Daoy (cell line): ENCODE results near the gene MACF1. TPM values are rescaled to one million over a fixed set of nuclear protein-coding genes. Genes with fewer than 3 reads are reported as not detected.
"Not testable (repeated sequence)": the region's sequence is repeated elsewhere in the genome, so short reads cannot be mapped to it uniquely, and the experiment has no call there.

Source experiments
- DNase-seq: peaks from one replicate; pipeline ENCODE4 v3.0.0-alpha.2; 2015; ENCODE audit warnings: low read depth
- total RNA-seq: library from RNA; depleted of rRNA; stranded (reverse); fragments of >200 nt; shearing (Covaris generic); gene quantifications from 2 replicates; pipeline ENCODE4 v1.2.3, GENCODE V29; 2014

MACF1 gene
- total RNA-seq, 1 experiment from 2014 or later = 117 TPM

DNA sequence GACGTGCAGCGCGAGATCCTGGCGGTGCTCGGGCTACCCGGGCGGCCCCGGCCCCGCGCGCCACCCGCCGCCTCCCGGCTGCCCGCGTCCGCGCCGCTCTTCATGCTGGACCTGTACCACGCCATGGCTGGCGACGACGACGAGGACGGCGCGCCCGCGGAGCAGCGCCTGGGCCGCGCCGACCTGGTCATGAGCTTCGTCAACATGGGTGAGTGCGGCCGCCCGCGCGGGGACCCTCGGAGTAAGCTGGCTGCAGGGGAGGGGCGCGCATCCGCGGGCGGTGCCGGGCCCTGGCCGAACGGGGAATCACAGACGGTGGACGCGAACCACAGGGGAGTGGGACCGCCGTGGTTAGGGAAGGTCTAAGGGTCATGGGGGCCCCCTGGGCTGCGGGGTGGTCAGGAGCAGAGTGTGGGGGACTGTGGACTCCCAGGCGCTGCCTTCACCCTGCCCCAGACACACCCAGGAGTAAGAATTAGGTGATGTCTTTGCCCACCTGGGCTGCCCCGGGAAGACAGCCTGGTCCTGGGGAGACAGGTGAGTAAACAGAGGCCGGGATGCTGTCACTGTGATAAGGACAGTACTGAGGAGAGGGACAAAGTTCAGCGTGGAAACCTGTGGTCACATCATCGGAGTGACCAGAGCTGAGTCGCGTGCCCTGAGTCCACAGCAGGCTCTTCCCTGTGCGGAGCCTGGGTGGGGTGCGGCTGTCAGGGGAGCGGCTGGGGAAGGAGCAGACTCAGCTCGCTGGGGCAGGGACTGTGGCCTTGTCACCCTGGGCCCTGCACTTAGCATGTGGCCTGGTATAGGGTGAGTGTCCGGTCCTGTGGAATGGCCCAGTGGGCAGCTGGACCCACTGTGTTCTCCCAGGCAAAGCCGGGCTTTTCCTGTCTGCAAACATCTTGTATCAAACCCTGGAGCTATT lies 287.9 kb downstream of the MACF1 start:
- DNase-seq = not testable (repeated sequence)

DNA sequence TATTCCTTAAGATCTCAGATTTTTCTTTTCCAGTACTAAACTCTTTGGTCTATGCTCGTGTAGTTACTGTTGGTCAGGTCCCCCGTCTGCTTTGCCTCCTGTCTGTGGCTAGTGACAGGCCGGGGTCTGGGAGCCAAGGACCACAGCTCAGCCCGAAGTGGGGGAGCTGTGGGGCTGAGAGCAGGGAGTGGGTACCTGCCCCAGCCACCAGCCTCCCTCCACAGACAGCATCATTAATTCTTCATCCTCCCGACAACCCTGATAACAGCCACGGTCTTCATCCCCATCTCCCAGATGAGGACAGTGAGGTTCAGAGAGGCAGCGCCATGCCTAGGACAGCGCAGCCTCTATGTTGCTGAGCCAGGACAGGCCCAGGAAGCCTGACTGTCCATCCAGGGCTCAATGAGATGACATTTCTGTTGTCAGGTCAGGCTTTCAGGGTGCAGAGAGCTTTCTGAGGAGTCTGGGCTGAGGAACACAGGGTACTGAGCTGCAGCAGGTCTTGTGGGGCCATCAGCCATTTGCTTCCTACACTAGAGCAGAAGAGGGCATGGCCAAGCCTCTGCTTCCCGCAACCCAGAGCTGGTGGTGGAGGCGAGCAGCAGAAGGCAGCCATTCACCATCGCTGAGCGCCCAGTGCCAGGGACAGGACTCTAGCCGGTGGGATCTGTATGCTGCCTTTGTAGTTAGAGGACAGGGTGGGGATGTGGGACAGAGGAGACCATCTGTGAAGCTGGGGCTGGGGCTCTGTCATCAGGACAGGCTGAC lies 288.7 kb downstream of the MACF1 start:
- DNase-seq = not testable (repeated sequence)

DNA sequence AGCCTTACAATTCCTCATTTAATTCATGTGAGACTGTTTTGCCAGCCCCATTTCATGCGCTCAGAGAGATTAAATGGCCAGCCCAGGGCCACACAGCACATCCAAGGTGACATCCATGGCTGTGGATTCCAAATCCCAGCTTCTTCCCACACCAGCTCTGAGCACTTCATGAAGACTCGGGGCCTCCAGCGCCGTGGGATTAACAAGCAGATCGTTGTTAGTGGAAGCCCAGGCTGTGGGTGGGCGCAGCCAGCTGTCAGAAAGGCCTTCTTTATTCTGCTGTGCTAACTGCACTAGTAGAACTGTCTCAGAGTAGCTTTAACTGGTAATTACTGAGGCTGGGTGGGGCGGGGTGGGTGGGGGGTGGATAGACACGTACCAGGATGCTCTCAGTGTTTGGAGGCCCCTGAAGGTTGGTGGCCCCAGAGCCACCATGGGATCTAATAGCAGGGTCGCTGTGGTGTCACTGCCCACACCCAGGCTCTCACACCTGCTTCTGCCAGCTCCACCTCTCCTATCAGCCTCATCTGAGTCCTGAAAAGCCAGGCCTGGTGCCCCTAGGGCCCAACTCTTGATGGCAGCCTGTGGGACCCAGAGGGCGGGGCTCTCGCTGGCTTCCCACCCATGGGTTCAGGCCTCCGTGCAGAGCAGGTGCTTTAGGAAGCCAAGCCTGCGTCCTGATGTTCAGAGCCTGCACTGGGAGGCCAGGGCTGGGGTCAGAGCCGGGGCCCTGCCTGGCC lies 290.3 kb downstream of the MACF1 start:
- DNase-seq = no peak

GRCh38 chr1:39496520-39496919 lies 292.0 kb downstream of the MACF1 start:
- not testable (repeated sequence) for DNase-seq

- DNase-seq = no peak
Observed at GRCh38 chr1:39497585-39497984, 293.1 kb downstream of the MACF1 start.

- DNase-seq = not testable (repeated sequence)
Observed at GRCh38 chr1:39498096-39498710, 293.7 kb downstream of the MACF1 start.

- not testable (repeated sequence) for DNase-seq
Observed at GRCh38 chr1:39498821-39499220, 294.3 kb downstream of the MACF1 start.

DNA sequence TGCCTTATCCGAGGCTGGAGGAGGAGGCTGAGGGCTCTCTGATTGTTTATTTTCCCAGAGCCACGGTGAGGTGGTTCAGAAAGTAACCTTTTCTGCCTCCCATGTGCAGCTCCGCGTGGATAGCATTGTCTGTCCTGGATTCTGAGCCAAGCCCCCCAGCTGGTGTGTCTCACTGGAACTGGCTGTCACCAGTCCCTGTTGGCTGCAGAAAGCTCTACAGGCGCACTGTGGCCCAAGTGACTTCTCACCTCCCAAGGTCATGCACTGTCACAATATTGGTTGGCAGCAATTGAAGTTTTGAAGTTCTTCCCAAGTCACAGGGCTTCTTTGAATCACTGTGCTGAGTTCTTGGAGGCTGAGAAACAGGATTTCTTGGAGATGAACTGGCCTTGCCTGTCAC lies 295.2 kb downstream of the MACF1 start:
- DNase-seq = no peak

- DNase-seq = no peak
Observed at GRCh38 chr1:39500862-39501389, 296.4 kb downstream of the MACF1 start.

DNA sequence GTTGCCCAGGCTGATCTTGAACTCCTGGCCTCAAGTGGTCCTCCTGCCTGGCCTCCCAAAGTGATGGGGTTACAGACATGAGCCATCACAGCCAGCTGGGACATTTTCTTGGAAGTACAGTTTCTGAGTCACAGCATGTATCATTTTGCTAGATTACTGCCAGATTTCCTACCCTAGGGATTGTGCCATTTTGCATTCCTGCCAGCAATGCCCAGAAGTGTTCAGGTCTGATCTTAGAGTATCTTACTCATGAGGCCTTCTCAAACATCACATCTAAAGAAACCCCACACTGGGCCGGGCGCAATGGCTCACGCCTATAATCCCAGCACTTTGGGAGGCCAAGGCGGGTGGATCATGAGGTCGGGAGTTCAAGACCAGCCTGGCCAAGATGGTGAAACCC lies 297.2 kb downstream of the MACF1 start:
- peak; percentile 60 for DNase-seq

- DNase-seq = not testable (repeated sequence)
Observed at GRCh38 chr1:39504436-39504835, 299.9 kb downstream of the MACF1 start.

DNA sequence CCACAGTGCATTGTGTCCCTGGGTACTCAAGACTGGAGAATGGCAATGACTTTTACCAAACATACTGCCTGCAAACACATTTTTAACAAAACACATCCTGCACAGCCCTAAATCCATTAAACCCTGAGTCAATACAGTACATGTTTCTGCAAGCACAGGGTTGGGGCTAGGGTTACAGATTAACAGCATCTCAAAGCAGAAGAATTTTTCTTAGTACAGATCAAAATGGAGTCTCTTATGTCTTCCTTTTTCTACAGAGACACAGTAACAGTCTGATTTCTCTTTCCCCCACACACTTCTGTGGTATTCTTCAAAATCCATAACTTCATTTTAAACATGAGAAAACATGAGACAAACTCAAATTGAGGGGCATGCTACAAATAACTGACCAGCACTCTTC lies 300.8 kb downstream of the MACF1 start:
- DNase-seq = no peak

DNA sequence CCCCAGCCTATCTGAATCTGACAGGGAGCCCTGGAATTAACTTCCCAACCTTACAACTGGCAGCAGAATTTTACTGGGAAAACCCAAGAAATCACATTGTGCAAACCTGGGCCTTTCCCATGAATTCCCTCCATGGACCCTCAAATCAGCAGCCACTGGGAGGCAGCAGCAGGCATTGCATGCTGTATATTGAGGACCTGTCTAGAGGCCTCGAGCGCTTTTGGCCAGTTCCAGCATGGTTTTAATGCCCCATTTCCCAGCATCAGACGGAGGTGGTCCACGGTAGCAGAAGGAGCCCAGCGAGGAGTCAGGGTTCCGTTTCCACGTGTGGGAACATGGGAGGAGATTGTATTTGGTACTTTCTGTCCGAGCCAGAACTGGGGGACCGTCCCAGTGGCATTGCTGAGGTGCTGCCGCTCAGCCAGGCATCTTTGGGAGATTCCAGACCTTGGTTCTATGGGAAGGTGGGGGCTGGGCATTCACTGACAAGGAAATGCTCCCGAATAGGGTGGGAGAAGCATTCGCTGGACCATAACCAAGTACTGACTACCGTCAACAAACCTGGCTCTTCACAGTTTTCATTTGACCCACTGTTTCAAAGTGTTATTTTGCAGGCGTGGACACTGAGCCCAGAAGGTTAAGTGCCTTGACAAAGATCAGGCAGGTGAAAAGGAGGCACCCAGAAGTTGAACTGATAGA lies 302.9 kb downstream of the MACF1 start:
- DNase-seq = no peak

- no peak for DNase-seq
Observed at GRCh38 chr1:39508266-39508665, 303.8 kb downstream of the MACF1 start.

DNA sequence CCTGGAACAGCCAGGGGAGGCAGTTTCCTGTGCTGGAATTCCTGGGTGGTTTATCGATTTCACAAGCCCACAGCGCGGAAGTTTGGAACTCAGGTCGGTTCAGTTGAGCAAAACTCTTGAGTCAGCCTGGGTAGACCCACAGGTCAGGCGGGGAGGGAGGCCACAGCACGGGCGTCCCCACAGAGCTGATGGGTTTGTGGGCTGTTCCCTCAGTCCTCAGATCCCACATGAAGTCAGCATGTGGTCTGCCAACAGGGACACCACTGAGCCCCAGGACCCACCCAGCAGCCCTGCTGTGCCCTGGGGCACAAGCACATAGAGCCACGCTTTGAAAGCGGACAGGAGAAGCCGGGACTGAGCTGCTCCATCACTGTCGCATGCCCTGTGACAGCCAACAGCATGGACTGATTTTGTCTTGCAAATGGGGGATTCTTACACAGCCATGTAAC lies 304.4 kb downstream of the MACF1 start:
- peak; percentile 63 for DNase-seq

GRCh38 chr1:39509360-39510009 lies 305.0 kb downstream of the MACF1 start:
- peak; percentile 81 for DNase-seq

GRCh38 chr1:39510570-39511186 lies 306.2 kb downstream of the MACF1 start:
- DNase-seq = not testable (repeated sequence)

- DNase-seq = not testable (repeated sequence)
Observed at GRCh38 chr1:39511477-39511876, 307.0 kb downstream of the MACF1 start.

DNA sequence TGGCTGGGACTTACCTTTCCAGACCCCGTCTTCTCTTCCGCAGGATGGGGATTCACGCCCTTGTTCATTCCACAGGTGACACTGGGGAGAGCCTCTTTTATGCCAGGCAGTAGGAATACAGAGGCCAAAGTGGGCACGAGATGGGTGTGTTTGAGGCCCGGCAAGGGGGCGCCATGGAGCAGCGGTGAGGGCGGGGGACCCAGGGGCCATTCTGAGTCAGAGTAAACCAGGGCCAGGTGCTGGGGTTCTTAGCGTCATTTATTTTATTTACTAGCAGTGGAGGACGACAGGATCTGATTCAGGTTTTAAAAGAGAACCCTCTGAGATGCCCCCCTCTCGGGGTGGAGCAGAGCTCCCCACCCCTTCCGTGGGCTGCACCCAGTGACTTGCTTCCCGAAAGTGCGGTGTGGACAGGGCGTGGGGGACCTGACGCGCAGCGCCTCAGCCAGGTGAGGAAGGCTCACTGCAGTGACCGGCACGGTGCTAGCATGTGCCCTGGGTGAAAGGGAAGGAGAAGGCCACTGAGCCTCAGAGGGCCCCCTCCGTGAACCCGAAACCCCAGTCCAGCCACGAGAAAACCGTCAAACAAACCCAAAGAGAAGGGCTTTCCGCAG lies 307.8 kb downstream of the MACF1 start:
- not testable (repeated sequence) for DNase-seq
